B cell (primary cell): ENCODE measurements around the gene HOMER2. TPM values are rescaled to one million over a fixed set of nuclear protein-coding genes. Genes with fewer than 3 reads are reported as not detected.
A peak's percentile ranks its signal among the peaks of the same experiment; 100 is the strongest.

Source experiments
- ATAC-seq: fragments of 200-7000 bp; cut with Tn5 transposase; one replicate; pipeline ENCODE4 v1.10.0; 2021; ENCODE audit warnings: low read depth, mild to moderate bottlenecking, moderate number of reproducible peaks, moderate library complexity
- CTCF ChIA-PET: fragments of 350-600 bp; sonication (Branson Sonifier 250); formaldehyde crosslinking; loops from one replicate; lab custom pipeline; 2021; ENCODE audit warnings: antibody characterized with exemption, inconsistent platforms; lab: Charles Lee
- POLR2A ChIA-PET: fragments of 350-600 bp; sonication (Branson Sonifier 250); formaldehyde crosslinking; loops from one replicate; lab custom pipeline; 2021; ENCODE audit warnings: antibody characterized with exemption; lab: Charles Lee
- DNase-seq: peaks from one replicate; pipeline ENCODE4 v3.0.0; 2013
- H2AFZ ChIP-seq: 2 replicates; pipeline ENCODE4 v1.6.1; 2012; ENCODE audit warnings: mild to moderate bottlenecking, low read depth, low read length; ENCODE audit not compliant: insufficient read depth, poor library complexity, severe bottlenecking
- H3K27ac ChIP-seq, 2 donors: 1 replicate in 1 of 2; 2 replicates in 1 of 2; pipeline ENCODE4 v1.5.1; 2012 to 2013; ENCODE audit warnings: low read length in 2 of 2, mild to moderate bottlenecking in 2 of 2, moderate library complexity in 1 of 2
- H3K27me3 ChIP-seq, 4 experiments: fragments of 200-600 bp in 1 of 4; sonication (generic) in 1 of 4; replicated peaks in 1 of 4; 1 replicate in 2 of 4; 2 replicates in 2 of 4; pipeline versions ENCODE4 v1.6.1 to v1.7.0; 2013 to 2016; ENCODE audit warnings: low read length in 3 of 4, mild to moderate bottlenecking in 2 of 4, mixed read lengths in 1 of 4, moderate library complexity in 1 of 4; ENCODE audit not compliant: insufficient read depth in 4 of 4, control insufficient read depth in 3 of 4; ENCODE audit errors: control extremely low read depth in 1 of 4
- H3K36me3 ChIP-seq, 2 experiments: replicated peaks in 1 of 2; 1 replicate in 1 of 2; 2 replicates in 1 of 2; pipeline versions ENCODE4 v1.6.1 to v1.7.1; 2013; ENCODE audit warnings: low read length in 1 of 2; ENCODE audit not compliant: insufficient read depth in 2 of 2, control insufficient read depth in 1 of 2; ENCODE audit errors: control extremely low read depth in 1 of 2, extremely low read depth in 1 of 2
- H3K4me1 ChIP-seq, 2 donors: fragments of 200-600 bp in 1 of 2; sonication (generic) in 1 of 2; 1 replicate in 1 of 2; 2 replicates in 1 of 2; pipeline versions ENCODE4 v1.5.1 to v1.6.1; 2013 to 2017; ENCODE audit warnings: low read length in 2 of 2; ENCODE audit not compliant: control insufficient read depth in 2 of 2, insufficient read depth in 2 of 2
- H3K4me2 ChIP-seq: replicated peaks from 2 replicates; pipeline ENCODE3; 2012; ENCODE audit warnings: mild to moderate bottlenecking, low read depth, low read length; ENCODE audit not compliant: poor library complexity, severe bottlenecking
- H3K4me3 ChIP-seq, 5 experiments: fragments of 200-600 bp in 1 of 5; sonication (generic) in 1 of 5; 1 replicate in 3 of 5; 2 replicates in 2 of 5; pipeline versions ENCODE4 v1.5.1 to v1.7.0; 2011 to 2016; ENCODE audit warnings: low read length in 4 of 5, mild to moderate bottlenecking in 4 of 5, low read depth in 2 of 5, control low read depth in 1 of 5, moderate library complexity in 1 of 5; ENCODE audit not compliant: insufficient read depth in 1 of 5; ENCODE audit errors: control extremely low read depth in 1 of 5, extremely low read depth in 1 of 5
- H3K79me2 ChIP-seq: fragments of 200-600 bp; sonication (generic); one replicate; pipeline ENCODE4 v1.6.0; 2016; ENCODE audit warnings: low read length; ENCODE audit not compliant: control insufficient read depth, insufficient read depth
- H3K9ac ChIP-seq: fragments of 200-600 bp; sonication (generic); 2 replicates; pipeline ENCODE4 v1.6.1; 2017; ENCODE audit warnings: mild to moderate bottlenecking, low read length, moderate library complexity
- H3K9me3 ChIP-seq, 3 donors: one replicate each; pipeline versions ENCODE4 v1.6.1 to v1.7.1; 2013; ENCODE audit warnings: low read length in 2 of 3; ENCODE audit not compliant: control insufficient read depth in 2 of 3, insufficient read depth in 1 of 3; ENCODE audit errors: control extremely low read depth in 1 of 3
- H4K20me1 ChIP-seq: 2 replicates; pipeline ENCODE4 v1.6.0; 2012; ENCODE audit warnings: mild to moderate bottlenecking, low read length; ENCODE audit not compliant: insufficient read depth, control insufficient read depth, poor library complexity, severe bottlenecking
- H3K27ac Mint-ChIP-seq: one replicate; pipeline ENCODE4 v1.8.0; 2021; ENCODE audit warnings: mixed read lengths
- H3K27me3 Mint-ChIP-seq: one replicate; pipeline ENCODE4 v1.8.0; 2021; ENCODE audit warnings: mixed read lengths
- H3K4me1 Mint-ChIP-seq: one replicate; pipeline ENCODE4 v1.8.0; 2021; ENCODE audit warnings: mixed read lengths
- H3K4me3 Mint-ChIP-seq: one replicate; pipeline ENCODE4 v1.8.0; 2021; ENCODE audit warnings: mixed read lengths
- H3K9me3 Mint-ChIP-seq: one replicate; pipeline ENCODE4 v1.8.0; 2022; ENCODE audit warnings: mixed read lengths; ENCODE audit not compliant: insufficient read depth
- EZH2 ChIP-seq: IDR thresholded peaks from 2 replicates; pipeline ENCODE4 v1.6.1; 2012; ENCODE audit warnings: borderline replicate concordance, low read depth, mild to moderate bottlenecking, moderate library complexity, low read length; ENCODE audit not compliant: insufficient read depth, poor library complexity, severe bottlenecking
- WGBS: methylation state at CpG from one replicate; pipeline ENCODE4 v1.1.5; 2013; ENCODE audit warnings: missing lambda C conversion rate; ENCODE audit not compliant: insufficient coverage; 5-methylcytosine and 5-hydroxymethylcytosine counted together
- intact Hi-C: fragments of 100-400 bp; cut with micrococcal nuclease; formaldehyde crosslinking; loops from one replicate; pipeline ENCODE4 v1.10.0; 2022
- polyA plus RNA-seq: library from polyadenylated mRNA; depleted of rRNA; stranded (reverse); fragments of >200 nt; gene quantifications from 2 replicates; pipeline ENCODE4 v1.2.3, GENCODE V29; 2012
- total RNA-seq, 2 donors: library from RNA; stranded (reverse); fragments of 120-200 nt in 1 of 2; gene quantifications; 1 replicate in 1 of 2; 2 replicates in 1 of 2; pipeline versions ENCODE4 v1.2.3 to v1.2.4, GENCODE V29; 2013 to 2022
- TF ChIP-seq, protein P1 (sequence below): fragments of 200-600 bp; IDR thresholded peaks from one replicate; pipeline ENCODE4 v1.8.0; 2022; ENCODE audit warnings: antibody characterized with exemption, mild to moderate bottlenecking

HOMER2 gene
- total and polyA plus RNA-seq, 2 donors (not counting 1 experiment from before 2014, with no cell fraction given) = 5.7 to 19.5 TPM

DNA sequence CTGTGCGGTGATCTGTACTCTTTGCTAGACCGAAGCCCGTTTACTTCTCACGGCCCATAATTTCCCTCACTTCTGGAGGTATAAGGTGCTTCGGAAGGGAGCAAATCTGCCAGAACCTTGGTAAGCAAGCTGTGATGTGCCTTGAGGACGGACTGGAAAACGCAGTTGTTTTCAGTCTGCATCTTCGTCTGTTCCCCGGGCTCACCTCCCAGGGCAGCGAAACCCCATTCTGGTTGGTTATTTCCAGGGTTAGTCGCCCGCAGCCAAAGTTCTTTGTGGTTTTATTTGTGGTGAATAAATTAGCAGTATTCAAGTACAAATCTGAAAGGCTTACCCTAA is 33.9 kb upstream of the HOMER2 start:
- no peaks in the 10 kb centered on the region for H3K9me3 ChIP-seq
- no peaks in the 10 kb centered on the region for H3K27me3 ChIP-seq
- H3K27me3 Mint-ChIP-seq = no peaks in the 10 kb centered on the region
- ChIA-PET POLR2A (interaction anchor here (1.3 to 1.9 kb wide), 4 partner anchors 25 to 446 kb away, joined by 4 to 18 read pairs (median 10); partner anchors contain the start of genes C15orf40 and RPS17), CTCF (interaction anchor here (1.0 to 3.3 kb wide), 8 partner anchors 14 to 446 kb away, joined by 3 to 27 read pairs (median 10); partner anchors contain the start of genes C15orf40, FSD2 and RPS17)
- H3K79me2 ChIP-seq = peaks cover 23% of the 10 kb centered on the region
- H3K9ac ChIP-seq = peak overlapping the region; percentile 91
- H3K9me3 Mint-ChIP-seq = no peaks in the 10 kb centered on the region
- H3K36me3 ChIP-seq = peaks cover under 1 to 6% of the 10 kb centered on the region in 2 experiments
- H3K4me2 ChIP-seq = peak overlapping the region; percentile 89
- peak overlapping the region; percentile 97 for H3K27ac Mint-ChIP-seq
- H3K4me3 ChIP-seq = peak overlapping the region; percentile 77 to 92 (median 82)
- H3K4me3 Mint-ChIP-seq = peak overlapping the region; percentile 100
- DNase-seq = no peak
- H3K27ac ChIP-seq = peak overlapping the region; percentile 65 to 83
- intact Hi-C loops = loop anchor here (1.0 to 5.0 kb wide), 6 partner anchors 25 to 939 kb away; partner anchors contain the start of genes C15orf40, MEX3B, RPS17 and WHAMM
- WGBS = 2% methylated on average over 7 of the region's 12 CpGs
- H3K4me1 ChIP-seq = peaks cover 12 to 17% of the 10 kb centered on the region in 2 donors
- H2AFZ ChIP-seq = peak overlapping the region; percentile 89
- no peak for TF ChIP-seq EZH2
- TF ChIP-seq, protein P1, sequence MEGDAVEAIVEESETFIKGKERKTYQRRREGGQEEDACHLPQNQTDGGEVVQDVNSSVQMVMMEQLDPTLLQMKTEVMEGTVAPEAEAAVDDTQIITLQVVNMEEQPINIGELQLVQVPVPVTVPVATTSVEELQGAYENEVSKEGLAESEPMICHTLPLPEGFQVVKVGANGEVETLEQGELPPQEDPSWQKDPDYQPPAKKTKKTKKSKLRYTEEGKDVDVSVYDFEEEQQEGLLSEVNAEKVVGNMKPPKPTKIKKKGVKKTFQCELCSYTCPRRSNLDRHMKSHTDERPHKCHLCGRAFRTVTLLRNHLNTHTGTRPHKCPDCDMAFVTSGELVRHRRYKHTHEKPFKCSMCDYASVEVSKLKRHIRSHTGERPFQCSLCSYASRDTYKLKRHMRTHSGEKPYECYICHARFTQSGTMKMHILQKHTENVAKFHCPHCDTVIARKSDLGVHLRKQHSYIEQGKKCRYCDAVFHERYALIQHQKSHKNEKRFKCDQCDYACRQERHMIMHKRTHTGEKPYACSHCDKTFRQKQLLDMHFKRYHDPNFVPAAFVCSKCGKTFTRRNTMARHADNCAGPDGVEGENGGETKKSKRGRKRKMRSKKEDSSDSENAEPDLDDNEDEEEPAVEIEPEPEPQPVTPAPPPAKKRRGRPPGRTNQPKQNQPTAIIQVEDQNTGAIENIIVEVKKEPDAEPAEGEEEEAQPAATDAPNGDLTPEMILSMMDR = no peak
- H4K20me1 ChIP-seq = peaks cover 4% of the 10 kb centered on the region
- ATAC-seq = no peak
- peaks cover 24% of the 10 kb centered on the region for H3K4me1 Mint-ChIP-seq
